Spleen (tissue), 11 donors: ENCODE measurements around the gene FAM117B. TPM values are rescaled to one million over a fixed set of nuclear protein-coding genes. Genes with fewer than 3 reads are reported as not detected.
A peak's percentile ranks its signal among the peaks of the same experiment; 100 is the strongest.

Source experiments
- DNase-seq: peaks from one replicate; pipeline ENCODE4 v3.0.0-alpha.2; 2020
- H3K27ac ChIP-seq, 8 donors: fragments of 200-600 bp; sonication (generic) in 7 of 8; 1 replicate in 4 of 8; 2 replicates in 4 of 8; pipeline versions ENCODE4 v1.5.0 to v1.8.0; 2016 to 2021; ENCODE audit warnings: inconsistent platforms in 4 of 8, mild to moderate bottlenecking in 4 of 8, moderate library complexity in 1 of 8
- H3K27me3 ChIP-seq, 7 donors: fragments of 200-600 bp; sonication (generic) in 6 of 7; replicated peaks in 1 of 7; 1 replicate in 4 of 7; 2 replicates in 3 of 7; pipeline versions ENCODE4 v1.5.0 to v1.8.0; 2016 to 2021; ENCODE audit warnings: inconsistent platforms in 3 of 7, mild to moderate bottlenecking in 1 of 7
- H3K36me3 ChIP-seq, 6 donors: fragments of 200-600 bp; sonication (generic) in 5 of 6; 1 replicate in 4 of 6; 2 replicates in 2 of 6; pipeline versions ENCODE4 v1.5.0 to v1.8.0; 2016 to 2021; ENCODE audit warnings: inconsistent platforms in 2 of 6
- H3K4me1 ChIP-seq, 6 donors: fragments of 200-600 bp; sonication (generic) in 5 of 6; 1 replicate in 3 of 6; 2 replicates in 3 of 6; pipeline versions ENCODE4 v1.5.0 to v1.8.0; 2016 to 2021; ENCODE audit warnings: inconsistent platforms in 3 of 6
- H3K4me3 ChIP-seq, 8 donors: fragments of 200-600 bp; sonication (generic) in 7 of 8; 1 replicate in 4 of 8; 2 replicates in 4 of 8; pipeline versions ENCODE4 v1.5.0 to v1.8.0; 2016 to 2021; ENCODE audit warnings: inconsistent platforms in 4 of 8, mild to moderate bottlenecking in 4 of 8, moderate library complexity in 2 of 8
- H3K9me3 ChIP-seq, 8 donors: fragments of 200-600 bp; sonication (generic) in 7 of 8; 1 replicate in 4 of 8; 2 replicates in 4 of 8; pipeline versions ENCODE4 v1.5.0 to v1.8.0; 2016 to 2021; ENCODE audit warnings: inconsistent platforms in 4 of 8
- CTCF ChIP-seq, 11 experiments: fragments of 200-600 bp in 7 of 11; fragments of 450-650 bp in 4 of 11; sonication (generic) in 4 of 11; IDR thresholded peaks in 8 of 11; conservative IDR thresholded peaks in 3 of 11; 1 replicate in 7 of 11; 2 replicates in 4 of 11; pipeline versions ENCODE4 v1.4.0 to v1.8.0; 2016 to 2021; ENCODE audit warnings: antibody characterized with exemption in 11 of 11, inconsistent platforms in 4 of 11, mild to moderate bottlenecking in 1 of 11
- POLR2A ChIP-seq, 3 donors: fragments of 450-650 bp; IDR thresholded peaks; one replicate each; pipeline ENCODE4 v1.5.1; 2017; ENCODE audit warnings: antibody characterized with exemption in 3 of 3, mild to moderate bottlenecking in 1 of 3
- POLR2AphosphoS5 ChIP-seq, 3 donors: sonication (generic); formaldehyde crosslinking; IDR thresholded peaks; one replicate each; pipeline ENCODE4 v1.5.1; 2017; ENCODE audit warnings: antibody characterized with exemption in 3 of 3
- WGBS, 5 donors: extraction: QIAGEN DNeasy Blood & Tissue Kit in 3 of 5; methylation state at CpG; one replicate each; pipeline versions ENCODE4 v1.1.5 to v1.1.7; 2013 to 2018; 5-methylcytosine and 5-hydroxymethylcytosine counted together
- intact Hi-C: fragments of 100-400 bp; cut with DNase I; formaldehyde crosslinking; loops from one replicate; pipeline ENCODE4 v1.15.0; 2023; ENCODE audit warnings: low total_unique reads
- polyA plus RNA-seq, 3 donors: library from polyadenylated mRNA; stranded (reverse); fragments of 200-250 nt; gene quantifications; one replicate each; pipeline ENCODE4 v1.2.1, GENCODE V29; 2013
- total RNA-seq, 7 donors: library from RNA; depleted of rRNA in 3 of 7; stranded (reverse); fragments of >200 nt in 3 of 7; fragmentation: NEBNext Ultra II Directional in 4 of 7; extraction: Animal tissue kit (Norgen Biotek cat#: 25700) in 4 of 7; gene quantifications; one replicate each; pipeline versions ENCODE4 v1.1.0 to v1.2.1, GENCODE V29; 2016 to 2021
- donor health status: healthy with polysubstance abuse.
- donor health status: DM: no; HTN: no; CAD: no; lungs with moderate emphysema.
- donor health status: DM: no; HTN: no; CAD: no.
- donor health status: Bipolar disorder and iron deficiency.
- donor health status: healthy.
- donor health status: DM: no; HTN: no; CAD: no.
- donor health status: DM: yes; HTN: yes; CAD: no.

FAM117B gene
- total and polyA plus RNA-seq, 10 donors, result 4.8 to 28.0 (median 15.1) TPM

- no peak overlapping the region for H3K4me3 ChIP-seq
- H3K4me1 ChIP-seq, result peaks cover 0 to 15% (median 0%) of the 10 kb centered on the region in 6 donors
- peaks cover 0 to 15% (median 8%) of the 10 kb centered on the region in 8 donors for H3K9me3 ChIP-seq
- TF ChIP-seq POLR2A (IDR thresholded peaks at IDR 0.05) (no peak), POLR2AphosphoS5 (IDR thresholded peaks at IDR 0.05) (no peak), CTCF (IDR thresholded peaks at IDR 0.05 in 8 of 11, conservative IDR thresholded peaks at IDR 0.05 in 3 of 11) (no peak)
- no peak overlapping the region for H3K27ac ChIP-seq
- no peak for DNase-seq
- H3K36me3 ChIP-seq, result peaks cover 0 to 2% (median 0%) of the 10 kb centered on the region in 6 donors
- intact Hi-C loops, result no loop called here
- H3K27me3 ChIP-seq, result no peaks in the 10 kb centered on the region
- 91 to 99% (median 95%) methylated on average over 3 of the region's 3 CpGs for WGBS, 5 donors
Observed at GRCh38 chr2:202687276-202687675, 52.5 kb downstream of the FAM117B start.

- Histone ChIP-seq H3K27ac (no peak overlapping the region), H3K4me1 (peaks cover 0 to 15% (median 0%) of the 10 kb centered on the region in 6 donors), H3K27me3 (no peaks in the 10 kb centered on the region), H3K9me3 (no peaks in the 10 kb centered on the region), H3K36me3 (no peaks in the 10 kb centered on the region), H3K4me3 (no peak overlapping the region)
- intact Hi-C loops, result no loop called here
- WGBS, 5 donors, result 92 to 98% (median 97%) methylated on average over 2 of the region's 2 CpGs
- TF ChIP-seq POLR2AphosphoS5 (IDR thresholded peaks at IDR 0.05) (no peak), CTCF (IDR thresholded peaks at IDR 0.05 in 8 of 11, conservative IDR thresholded peaks at IDR 0.05 in 3 of 11) (no peak), POLR2A (IDR thresholded peaks at IDR 0.05) (no peak)
- DNase-seq, result no peak
Observed at GRCh38 chr2:202689459-202689858, 54.7 kb downstream of the FAM117B start.

- WGBS, 5 donors, result 94 to 99% (median 95%) methylated on average over 2 of the region's 2 CpGs
- no peak overlapping the region for H3K27ac ChIP-seq
- no peak overlapping the region for H3K4me3 ChIP-seq
- no peaks in the 10 kb centered on the region for H3K27me3 ChIP-seq
- intact Hi-C loops, result no loop called here
- H3K4me1 ChIP-seq, result peaks cover 0 to 19% (median 0%) of the 10 kb centered on the region in 6 donors
- H3K36me3 ChIP-seq, result no peaks in the 10 kb centered on the region
- no peaks in the 10 kb centered on the region for H3K9me3 ChIP-seq
- TF ChIP-seq CTCF (IDR thresholded peaks at IDR 0.05 in 8 of 11, conservative IDR thresholded peaks at IDR 0.05 in 3 of 11) (no peak), POLR2AphosphoS5 (IDR thresholded peaks at IDR 0.05) (no peak), POLR2A (IDR thresholded peaks at IDR 0.05) (no peak)
- DNase-seq, result no peak
Observed at GRCh38 chr2:202689898-202690297, 55.1 kb downstream of the FAM117B start.

GRCh38 chr2:202690321-202690900 lies 55.6 kb downstream of the FAM117B start:
- TF ChIP-seq POLR2AphosphoS5 (IDR thresholded peaks at IDR 0.05) (no peak), POLR2A (IDR thresholded peaks at IDR 0.05) (no peak), CTCF (IDR thresholded peaks at IDR 0.05 in 8 of 11, conservative IDR thresholded peaks at IDR 0.05 in 3 of 11) (no peak)

More at GRCh38 chr2:202690321-202690900, 55.6 kb downstream of the FAM117B start:
- Histone ChIP-seq H3K4me3 (no peak overlapping the region), H3K4me1 (peaks cover 0 to 19% (median 0%) of the 10 kb centered on the region in 6 donors), H3K36me3 (no peaks in the 10 kb centered on the region), H3K9me3 (no peaks in the 10 kb centered on the region), H3K27me3 (no peaks in the 10 kb centered on the region), H3K27ac (peak overlapping the region in 1 of 8 donors; percentile 25)
- intact Hi-C loops, result no loop called here
- no peak for DNase-seq
- WGBS, 5 donors, result 62 to 85% (median 72%) methylated on average over 3 of the region's 3 CpGs
